NCI-H2196 (cell line): Measurements from ENCODE around the gene NLRP11.
"Not testable (repeated sequence)": the region's sequence is repeated elsewhere in the genome, so short reads cannot be mapped to it uniquely, and the experiment has no call there.

Experiments
- DNase-seq: peaks from one replicate; lab custom pipeline; 2025; ENCODE audit not compliant: unreplicated experiment; lab: John Stamatoyannopoulos, UW

The NLRP11 gene

DNA sequence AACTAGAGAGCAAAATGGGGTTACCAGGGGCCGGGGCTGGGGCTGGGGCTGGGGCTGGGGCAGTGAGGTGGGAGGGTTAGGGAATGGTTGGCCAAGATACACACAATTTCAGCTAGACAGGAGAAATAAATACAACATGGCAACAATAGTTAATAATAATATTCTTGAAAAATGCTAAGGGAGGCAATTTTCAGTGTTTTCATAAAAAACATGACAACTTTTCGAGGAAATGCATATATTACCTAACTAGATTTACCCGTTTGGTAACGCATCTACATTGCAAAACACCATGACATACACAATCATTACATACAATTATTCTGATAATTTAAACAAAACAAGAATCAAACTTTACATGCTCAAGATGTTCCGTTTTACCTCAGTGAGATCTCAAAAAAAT is 50.7 kb downstream of the NLRP11 start:
- no peak for DNase-seq

DNA sequence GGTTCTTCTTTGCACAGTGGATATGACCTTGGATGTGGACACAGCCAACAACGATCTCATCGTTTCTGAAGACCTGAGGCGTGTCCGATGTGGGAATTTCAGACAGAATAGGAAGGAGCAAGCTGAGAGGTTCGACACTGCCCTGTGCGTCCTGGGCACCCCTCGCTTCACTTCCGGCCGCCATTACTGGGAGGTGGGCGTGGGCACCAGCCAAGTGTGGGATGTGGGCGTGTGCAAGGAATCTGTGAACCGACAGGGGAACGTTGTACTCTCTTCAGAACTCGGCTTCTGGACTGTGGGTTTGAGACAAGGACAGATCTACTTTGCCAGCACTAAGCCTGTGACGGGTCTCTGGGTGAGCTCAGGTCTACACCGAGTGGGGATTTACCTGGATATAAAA is 53.5 kb downstream of the NLRP11 start:
- no peak for DNase-seq

DNA sequence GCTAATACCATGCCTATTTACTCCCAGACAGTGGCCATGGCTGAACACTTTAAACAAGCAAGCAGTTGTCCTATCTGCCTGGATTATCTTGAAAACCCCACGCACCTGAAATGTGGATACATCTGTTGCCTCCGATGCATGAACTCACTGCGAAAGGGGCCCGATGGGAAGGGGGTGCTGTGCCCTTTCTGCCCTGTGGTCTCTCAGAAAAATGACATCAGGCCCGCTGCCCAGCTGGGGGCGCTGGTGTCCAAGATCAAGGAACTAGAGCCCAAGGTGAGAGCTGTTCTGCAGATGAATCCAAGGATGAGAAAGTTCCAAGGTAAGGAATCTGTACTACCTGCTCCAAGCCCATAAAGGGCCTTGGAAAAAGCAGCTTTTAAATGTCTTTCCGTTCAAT is 54.3 kb downstream of the NLRP11 start:
- no peak for DNase-seq

DNA sequence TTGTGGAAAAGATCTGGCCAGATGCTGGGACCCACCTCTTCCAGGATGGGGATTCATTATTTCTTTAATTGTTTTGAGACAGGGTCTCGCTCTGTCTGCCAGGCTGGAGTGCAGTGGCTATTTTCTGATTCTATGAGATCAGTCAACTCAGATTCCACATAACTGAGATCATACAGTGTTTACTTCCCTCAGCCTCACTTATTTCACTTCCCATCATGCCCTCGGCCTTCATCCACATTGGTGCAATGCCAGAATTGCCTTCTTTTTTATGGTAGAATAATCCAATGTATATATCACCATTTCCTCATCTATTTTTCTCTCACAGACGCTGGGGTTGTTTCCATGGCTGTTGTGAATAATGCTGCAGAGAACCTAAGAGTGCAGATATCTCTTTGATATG is 62.2 kb downstream of the NLRP11 start:
- DNase-seq = not testable (repeated sequence)

DNA sequence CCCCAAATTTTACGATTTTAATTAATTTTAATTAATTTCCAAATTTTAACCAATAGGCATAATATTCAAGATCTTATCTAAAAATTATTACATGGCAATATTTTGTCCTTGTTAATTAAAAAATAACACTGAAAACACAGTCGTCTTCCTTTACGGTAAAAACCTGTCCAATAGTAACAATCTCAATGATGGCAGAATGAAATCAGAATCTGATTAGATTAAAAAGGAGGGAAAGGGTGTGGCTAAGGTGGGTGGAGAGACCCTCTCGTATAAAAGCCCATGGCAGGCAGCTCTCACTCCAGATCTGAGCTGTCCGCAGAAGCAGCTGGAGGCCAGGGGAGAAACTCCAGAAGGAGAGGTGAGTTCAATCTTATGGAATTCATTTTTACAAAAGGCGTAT is 63.0 kb downstream of the NLRP11 start, which contains the start of gene RFPL4AL1:
TSS of gene RFPL4AL1 (plus strand) at position 301 of the 400 bp plus-strand sequence. CDS start 2,687 bp downstream, outside the sequence.
- not testable (repeated sequence) for DNase-seq

DNA sequence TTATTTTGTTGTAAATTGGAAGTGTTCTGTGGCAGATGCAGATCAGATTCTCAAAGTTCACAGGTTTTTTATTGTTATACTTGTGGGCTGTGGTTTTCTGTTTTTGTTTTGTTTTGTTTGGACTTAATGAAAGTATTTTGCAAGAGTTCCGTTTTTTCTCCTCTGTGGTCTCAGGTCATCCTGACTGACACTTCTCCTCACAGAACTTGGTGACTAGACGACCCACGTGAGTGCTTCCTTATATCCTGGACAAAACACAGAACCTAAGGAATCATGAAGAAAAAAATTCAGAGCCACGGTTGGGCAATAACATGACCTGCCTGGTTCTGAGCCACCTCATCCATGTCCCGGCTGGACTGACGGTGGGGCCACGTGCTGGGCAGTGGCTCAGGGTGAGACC is 65.3 kb downstream of the NLRP11 start:
- DNase-seq = no peak

DNA sequence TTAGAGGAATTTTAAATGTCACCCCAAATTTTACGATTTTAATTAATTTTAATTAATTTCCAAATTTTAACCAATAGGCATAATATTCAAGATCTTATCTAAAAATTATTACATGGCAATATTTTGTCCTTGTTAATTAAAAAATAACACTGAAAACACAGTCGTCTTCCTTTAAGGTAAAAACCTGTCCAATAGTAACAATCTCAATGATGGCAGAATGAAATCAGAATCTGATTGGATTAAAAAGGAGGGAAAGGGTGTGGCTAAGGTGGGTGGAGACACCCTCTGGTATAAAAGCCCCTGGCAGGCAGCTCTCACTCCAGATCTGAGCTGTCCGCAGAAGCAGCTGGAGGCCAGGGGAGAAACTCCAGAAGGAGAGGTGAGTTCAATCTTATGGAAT is 73.0 kb downstream of the NLRP11 start, which contains the start of gene RFPL4A:
TSS of gene RFPL4A (plus strand) at position 301 of the 400 bp plus-strand sequence. CDS start 2,704 bp downstream, outside the sequence.
- not testable (repeated sequence) for DNase-seq

DNA sequence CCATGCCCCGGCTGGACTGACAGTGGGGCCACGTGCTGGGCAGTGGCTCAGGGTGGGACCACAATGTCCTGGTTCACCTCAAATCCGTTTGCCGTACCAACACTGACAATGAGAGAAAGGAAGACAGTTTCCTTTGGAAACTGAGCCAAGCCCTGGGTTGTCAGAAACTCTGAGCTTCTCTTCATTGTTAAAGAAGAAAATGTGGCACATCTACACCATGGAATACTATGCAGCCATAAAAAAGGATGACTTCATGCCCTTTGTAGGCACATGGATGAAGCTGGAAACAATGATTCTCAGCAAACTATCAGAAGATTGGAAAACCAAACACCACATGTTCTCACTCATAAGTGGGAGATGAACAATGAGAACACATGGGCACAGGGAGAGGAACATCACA is 75.0 kb downstream of the NLRP11 start:
- not testable (repeated sequence) for DNase-seq

DNA sequence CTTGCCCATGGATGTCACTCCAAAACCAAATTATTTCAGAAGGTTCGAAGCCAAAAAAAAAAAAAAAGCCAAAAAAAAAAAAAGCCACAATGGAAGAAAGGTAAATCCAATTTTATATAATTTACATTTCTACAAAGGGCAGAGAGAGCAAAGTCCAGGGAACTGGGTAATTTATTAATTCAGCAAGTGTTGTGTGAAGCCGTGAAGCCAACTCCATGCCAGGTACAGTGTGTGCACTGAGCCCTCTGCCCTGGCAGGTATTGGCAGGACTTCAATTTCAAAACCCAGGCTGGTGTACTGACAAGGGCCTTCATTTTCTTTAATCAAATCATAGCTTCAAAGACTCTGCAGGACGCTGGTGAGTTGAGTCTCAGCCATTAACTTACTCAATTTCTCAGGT is 78.4 kb downstream of the NLRP11 start:
- no peak for DNase-seq

DNA sequence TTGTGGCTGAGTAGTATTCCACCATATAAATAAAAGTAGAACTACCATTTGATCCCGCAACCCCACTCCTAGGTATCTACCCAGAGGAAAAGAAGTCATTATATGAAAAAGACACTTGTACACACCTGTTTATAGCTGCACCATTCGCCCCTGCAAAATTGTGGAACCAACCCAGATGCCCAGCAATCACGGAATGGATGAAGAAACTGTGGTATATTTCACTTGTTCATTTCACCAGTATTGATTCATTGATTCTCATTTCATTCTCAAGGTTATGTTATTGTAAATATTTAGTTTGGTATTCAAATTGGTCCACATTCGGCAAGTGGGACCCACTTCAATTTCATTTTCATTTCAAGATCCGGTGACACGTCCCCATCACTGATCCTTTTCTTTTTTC is 81.1 kb downstream of the NLRP11 start:
- no peak for DNase-seq

DNA sequence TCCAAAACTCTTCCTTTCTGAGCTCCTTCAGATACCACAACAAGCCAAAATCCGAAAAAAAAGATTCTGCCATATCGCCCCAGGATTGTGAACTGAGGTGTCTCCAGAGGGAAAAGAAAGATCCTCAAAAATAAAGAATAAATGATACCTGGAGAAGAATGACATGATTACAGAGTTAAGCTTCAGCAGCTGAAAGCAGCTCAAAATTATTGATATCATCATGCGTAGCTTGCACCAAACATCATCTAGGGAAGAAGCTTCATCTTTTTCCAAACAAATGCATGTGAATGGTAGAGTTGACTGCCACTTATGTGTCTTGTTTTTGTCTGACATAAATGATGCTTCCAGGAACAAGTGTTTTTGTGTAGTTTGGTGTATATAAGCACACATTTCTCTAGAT is 93.5 kb downstream of the NLRP11 start, which contains the start of gene NLRP9:
TSS of gene NLRP9 (minus strand) at position 101 of the 400 bp plus-strand sequence. CDS start at position 73, 28 bp downstream.
- DNase-seq = no peak
